Neural cell (in vitro differentiated cells): Measurements from ENCODE around the gene NARS2.

ENCODE experiments used
- EP300 ChIP-seq: fragments of 450-650 bp; conservative IDR thresholded peaks from 2 replicates; pipeline ENCODE4 v1.6.1; 2014; ENCODE audit warnings: antibody characterized with exemption, mild to moderate bottlenecking, moderate library complexity; ENCODE audit not compliant: poor library complexity, severe bottlenecking
- SMC3 ChIP-seq: fragments of 450-650 bp; conservative IDR thresholded peaks from 2 replicates; pipeline ENCODE4 v1.6.1; 2014; ENCODE audit warnings: antibody characterized with exemption, mild to moderate bottlenecking, moderate library complexity; ENCODE audit not compliant: poor library complexity
- TF ChIP-seq, protein P1 (sequence below): fragments of 450-650 bp; IDR thresholded peaks from 2 replicates; pipeline ENCODE4 v1.5.1; 2014; ENCODE audit warnings: antibody characterized with exemption, mild to moderate bottlenecking, moderate library complexity; ENCODE audit not compliant: poor library complexity, severe bottlenecking
- TF ChIP-seq, protein P2 (sequence below): IDR thresholded peaks from 2 replicates; pipeline ENCODE4 v1.6.1; 2012; ENCODE audit warnings: borderline replicate concordance

DNA sequence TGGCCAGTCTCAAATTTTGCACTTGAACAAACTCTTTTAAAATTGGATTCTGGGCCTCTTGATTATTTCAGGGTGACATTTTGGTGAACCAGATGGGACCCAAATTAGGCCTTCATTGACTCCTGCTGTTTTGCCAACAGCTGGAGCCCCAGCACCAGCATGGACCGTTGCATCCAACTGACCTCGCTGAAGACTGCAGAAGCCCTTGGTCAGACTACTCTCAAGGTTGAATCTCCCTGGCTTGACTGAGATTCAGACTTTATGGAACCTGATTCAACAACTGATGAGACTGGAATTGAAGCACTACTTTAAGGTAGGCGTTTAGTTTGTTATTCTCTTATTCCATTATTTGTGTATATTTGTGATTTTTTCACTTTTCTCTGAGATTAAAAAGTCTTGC is 41.7 kb downstream of the NARS2 start:
- TF ChIP-seq SMC3 (no peak), EP300 (no peak)
- TF ChIP-seq, protein P1, sequence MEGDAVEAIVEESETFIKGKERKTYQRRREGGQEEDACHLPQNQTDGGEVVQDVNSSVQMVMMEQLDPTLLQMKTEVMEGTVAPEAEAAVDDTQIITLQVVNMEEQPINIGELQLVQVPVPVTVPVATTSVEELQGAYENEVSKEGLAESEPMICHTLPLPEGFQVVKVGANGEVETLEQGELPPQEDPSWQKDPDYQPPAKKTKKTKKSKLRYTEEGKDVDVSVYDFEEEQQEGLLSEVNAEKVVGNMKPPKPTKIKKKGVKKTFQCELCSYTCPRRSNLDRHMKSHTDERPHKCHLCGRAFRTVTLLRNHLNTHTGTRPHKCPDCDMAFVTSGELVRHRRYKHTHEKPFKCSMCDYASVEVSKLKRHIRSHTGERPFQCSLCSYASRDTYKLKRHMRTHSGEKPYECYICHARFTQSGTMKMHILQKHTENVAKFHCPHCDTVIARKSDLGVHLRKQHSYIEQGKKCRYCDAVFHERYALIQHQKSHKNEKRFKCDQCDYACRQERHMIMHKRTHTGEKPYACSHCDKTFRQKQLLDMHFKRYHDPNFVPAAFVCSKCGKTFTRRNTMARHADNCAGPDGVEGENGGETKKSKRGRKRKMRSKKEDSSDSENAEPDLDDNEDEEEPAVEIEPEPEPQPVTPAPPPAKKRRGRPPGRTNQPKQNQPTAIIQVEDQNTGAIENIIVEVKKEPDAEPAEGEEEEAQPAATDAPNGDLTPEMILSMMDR, result no peak
- TF ChIP-seq, protein P2, sequence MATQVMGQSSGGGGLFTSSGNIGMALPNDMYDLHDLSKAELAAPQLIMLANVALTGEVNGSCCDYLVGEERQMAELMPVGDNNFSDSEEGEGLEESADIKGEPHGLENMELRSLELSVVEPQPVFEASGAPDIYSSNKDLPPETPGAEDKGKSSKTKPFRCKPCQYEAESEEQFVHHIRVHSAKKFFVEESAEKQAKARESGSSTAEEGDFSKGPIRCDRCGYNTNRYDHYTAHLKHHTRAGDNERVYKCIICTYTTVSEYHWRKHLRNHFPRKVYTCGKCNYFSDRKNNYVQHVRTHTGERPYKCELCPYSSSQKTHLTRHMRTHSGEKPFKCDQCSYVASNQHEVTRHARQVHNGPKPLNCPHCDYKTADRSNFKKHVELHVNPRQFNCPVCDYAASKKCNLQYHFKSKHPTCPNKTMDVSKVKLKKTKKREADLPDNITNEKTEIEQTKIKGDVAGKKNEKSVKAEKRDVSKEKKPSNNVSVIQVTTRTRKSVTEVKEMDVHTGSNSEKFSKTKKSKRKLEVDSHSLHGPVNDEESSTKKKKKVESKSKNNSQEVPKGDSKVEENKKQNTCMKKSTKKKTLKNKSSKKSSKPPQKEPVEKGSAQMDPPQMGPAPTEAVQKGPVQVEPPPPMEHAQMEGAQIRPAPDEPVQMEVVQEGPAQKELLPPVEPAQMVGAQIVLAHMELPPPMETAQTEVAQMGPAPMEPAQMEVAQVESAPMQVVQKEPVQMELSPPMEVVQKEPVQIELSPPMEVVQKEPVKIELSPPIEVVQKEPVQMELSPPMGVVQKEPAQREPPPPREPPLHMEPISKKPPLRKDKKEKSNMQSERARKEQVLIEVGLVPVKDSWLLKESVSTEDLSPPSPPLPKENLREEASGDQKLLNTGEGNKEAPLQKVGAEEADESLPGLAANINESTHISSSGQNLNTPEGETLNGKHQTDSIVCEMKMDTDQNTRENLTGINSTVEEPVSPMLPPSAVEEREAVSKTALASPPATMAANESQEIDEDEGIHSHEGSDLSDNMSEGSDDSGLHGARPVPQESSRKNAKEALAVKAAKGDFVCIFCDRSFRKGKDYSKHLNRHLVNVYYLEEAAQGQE, result no peak
